HG02870 (cell line): ENCODE measurements around the gene RARB.

Experiments
- ATAC-seq: cut with Tn5 transposase; IDR thresholded peaks from one replicate; pipeline ENCODE4 v1.9.1; 2021; ENCODE audit warnings: mild to moderate bottlenecking, moderate library complexity; ENCODE audit not compliant: unreplicated experiment

RARB gene

GRCh38 chr3:25542492-25543039, 114.5 kb downstream of the RARB start:
- ATAC-seq, result no peak

DNA sequence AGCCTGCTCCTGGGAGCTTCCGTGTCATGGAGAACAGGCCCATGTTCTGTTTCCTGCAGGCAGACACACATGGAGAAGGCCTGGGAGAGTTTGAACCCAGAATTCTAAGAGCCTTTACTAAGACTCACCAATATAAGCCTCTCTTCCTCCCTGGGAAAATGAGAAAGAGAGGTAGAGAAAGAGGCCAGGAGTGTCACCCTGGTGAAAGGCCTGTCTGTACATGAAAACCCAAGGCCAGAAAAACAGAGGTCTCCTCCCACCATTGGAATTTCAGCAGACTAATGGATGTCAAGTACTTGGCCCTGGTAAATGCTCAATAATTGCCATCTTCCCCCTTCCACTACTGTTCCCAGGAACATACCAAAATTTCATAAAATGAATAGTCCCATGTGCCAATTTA, 119.0 kb downstream of the RARB start:
- ATAC-seq, result no peak

DNA sequence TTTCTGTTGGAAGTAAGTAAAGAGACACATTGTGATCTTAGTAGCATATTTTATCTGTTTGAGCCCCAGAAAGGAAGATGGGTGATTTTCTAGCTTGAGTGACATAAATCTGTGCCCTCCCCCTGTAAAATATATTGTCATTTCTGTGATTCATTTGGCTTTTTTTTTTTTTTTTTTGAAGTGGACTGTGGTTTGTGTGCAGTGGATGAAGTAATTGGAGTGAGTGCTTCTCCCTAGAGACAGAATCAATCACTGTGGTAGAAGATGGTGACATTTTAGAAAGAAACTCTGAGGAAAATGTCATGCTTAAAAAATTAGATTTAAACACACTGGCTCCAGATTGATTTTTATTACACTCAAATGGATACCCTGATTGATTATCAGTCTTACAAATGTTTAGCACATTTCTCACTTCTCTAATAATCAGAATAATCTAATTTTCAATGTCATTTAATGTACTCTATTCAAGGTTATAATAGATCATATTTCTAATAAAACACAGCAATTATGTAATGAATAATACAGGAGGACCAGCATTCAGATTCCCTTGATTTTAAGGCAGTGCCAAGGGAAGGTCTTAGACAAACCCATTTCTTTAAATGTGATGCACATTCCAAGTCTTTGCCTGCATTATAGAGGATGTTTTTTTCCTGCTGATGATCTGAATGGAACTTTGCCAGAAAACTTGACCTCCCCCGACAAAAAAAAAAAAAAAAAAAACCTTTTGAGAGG, 120.0 kb downstream of the RARB start:
- no peak for ATAC-seq

DNA sequence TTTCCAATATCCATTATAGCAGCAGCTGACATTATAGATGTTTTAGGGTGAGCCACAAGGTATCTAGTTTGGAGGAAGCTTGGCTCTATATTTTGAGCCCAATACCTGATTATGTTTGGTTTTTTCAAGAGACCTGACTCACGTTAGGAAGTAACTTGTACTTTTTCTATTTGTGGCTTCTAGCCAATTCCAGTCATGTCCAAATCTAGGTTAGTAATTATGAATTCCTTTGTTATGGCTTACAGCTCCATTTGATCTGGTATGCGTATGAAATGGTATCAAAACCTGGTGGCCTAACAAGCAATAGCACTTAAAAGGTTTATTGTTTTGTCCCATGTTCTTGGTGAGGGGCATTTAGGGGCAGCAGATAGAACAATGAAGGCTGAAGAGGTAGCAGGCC, 120.8 kb downstream of the RARB start:
- no peak for ATAC-seq

DNA sequence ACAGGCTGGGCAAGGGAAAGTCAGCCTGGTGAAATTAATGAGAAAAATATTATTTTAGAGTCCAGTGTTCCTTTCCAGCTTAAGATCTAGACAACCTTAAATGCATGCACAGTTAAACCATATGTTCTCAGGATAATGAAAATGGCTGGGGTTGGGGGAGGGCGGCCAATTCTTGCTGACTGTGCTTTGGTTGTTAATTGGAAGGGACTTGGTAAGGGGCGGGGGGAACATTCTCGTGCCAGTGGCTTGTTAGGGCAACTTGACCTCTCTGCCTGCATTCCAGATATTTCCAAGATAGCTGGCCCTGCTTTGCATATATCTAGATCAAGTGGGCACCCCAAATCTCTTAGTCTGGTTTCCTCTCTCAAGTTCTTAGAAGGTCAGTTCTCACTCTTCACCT, 124.2 kb downstream of the RARB start:
- ATAC-seq, result no peak

GRCh38 chr3:25554376-25554775, 126.3 kb downstream of the RARB start:
- no peak for ATAC-seq

GRCh38 chr3:25555695-25556437, 127.8 kb downstream of the RARB start:
- ATAC-seq, result no peak

GRCh38 chr3:25556447-25556846, 128.4 kb downstream of the RARB start:
- no peak for ATAC-seq

DNA sequence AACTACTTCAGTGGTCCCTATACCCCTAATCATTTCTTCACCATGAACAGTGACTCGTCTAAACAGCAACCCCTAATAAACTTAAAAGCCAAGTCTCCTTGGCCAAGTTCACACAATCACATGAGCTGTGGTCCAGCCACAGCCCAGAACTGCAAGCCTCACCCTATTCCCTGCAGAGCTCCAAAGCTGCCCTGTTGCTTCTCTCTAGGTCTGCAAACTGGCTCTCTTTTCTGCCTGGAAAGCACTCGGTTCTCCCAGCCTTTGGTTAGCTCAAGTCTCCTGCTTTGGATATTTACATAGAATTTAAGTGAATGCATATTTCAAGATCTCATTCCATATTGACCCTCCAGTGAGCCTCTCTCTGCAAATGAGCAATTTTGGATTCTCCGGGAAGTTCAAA, 129.6 kb downstream of the RARB start:
- no peak for ATAC-seq

DNA sequence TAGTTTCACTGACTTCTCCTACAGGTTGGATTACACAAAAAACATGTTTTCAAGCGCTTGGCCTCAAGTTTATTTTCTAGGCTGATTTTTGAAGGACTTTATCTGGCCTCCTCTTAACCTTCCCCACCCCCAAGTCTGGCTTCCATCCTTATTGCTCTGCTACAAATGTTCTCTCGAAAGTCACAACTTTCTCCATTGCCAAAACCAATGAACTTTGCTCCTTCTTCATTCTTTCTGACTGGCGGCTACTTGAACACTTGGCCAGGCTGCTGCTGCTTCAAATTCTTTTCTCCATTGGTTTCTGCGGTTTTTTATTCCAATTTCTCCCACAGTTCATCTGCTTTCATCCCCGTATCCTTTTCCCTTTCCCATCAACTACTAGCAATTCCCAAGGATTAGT, 130.1 kb downstream of the RARB start:
- no peak for ATAC-seq

DNA sequence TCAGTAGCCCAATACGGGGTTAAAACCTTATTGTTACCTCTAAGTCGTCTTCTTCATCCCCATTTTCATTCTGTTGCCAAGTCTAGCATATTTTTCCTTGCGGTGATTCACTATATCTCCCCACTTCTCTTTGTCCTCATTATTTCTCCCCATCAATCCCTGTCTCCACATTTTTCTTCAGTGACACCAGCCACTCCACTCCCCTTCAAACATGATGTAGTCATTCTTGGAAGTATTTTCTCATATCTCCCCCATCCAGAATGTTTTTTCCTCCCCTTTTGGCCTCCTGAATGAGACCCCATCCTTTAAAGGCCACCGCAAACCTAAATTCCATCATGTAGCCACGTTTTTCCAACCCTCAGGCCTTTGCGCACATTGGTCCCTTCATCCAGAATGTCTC, 130.7 kb downstream of the RARB start:
- ATAC-seq, result no peak

DNA sequence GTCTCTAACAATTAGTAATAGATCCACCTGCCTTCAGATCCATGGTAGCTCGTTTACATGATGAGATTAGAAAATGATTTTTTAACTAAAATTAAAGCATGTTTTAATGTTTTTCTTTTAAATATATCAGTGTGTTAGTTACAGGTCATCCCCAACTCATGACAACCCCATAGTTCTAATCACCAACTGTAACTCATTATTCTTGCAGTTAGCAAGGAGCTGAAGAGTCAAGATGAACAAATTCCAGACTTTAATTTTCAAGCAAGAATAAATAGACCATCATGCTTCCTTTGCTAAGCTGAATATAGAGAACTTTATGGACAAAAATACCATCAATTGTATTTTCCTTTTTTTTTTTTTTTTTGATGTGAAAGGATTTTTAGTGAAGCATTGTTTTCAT, 135.5 kb downstream of the RARB start:
- ATAC-seq, result no peak

DNA sequence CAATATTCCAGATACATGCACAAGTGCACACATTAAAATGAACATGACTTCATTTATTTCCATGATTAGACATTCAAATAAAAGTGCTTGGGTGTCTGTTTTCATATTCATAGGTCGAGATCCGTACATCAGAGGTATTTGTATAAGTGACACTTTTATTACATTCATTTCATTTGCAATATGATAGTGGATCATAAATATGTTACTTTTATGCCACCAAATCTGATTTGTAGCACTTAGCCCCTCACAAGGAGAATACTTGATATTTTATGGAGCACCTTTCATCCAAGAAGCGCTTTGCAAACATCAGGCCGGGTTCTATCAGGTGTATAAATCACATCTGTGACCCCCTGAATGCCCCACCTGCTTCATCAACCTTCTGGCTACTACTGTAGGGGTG, 136.0 kb downstream of the RARB start:
- ATAC-seq, result no peak

GRCh38 chr3:25565807-25566206, 137.7 kb downstream of the RARB start:
- no peak for ATAC-seq

DNA sequence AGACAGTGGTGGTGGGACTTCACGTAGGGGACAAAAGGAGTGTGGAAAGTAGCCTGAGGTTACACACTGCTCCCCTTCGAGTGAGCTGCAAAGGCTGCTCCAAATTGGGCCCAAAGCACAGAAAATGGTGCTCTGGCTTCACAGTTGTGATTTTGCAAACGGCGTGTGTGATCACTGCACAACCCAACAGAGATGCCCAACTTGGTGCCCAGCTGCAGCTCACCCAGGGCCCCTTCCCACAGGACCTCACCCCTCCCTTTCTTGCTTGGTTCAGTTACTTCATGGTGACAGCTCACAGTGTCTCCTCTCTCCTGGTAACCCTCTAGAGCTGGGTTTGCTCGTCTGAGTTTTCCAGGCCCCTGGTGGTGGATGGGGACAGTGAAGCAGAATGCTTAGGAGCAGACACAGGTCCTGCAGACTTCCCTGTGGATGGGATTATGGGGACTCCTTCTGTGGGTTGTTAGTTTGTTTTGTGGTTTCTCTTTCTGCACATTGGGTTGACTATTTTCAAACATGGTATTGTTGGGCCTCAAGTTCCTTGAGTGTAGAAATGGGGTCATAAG, 138.4 kb downstream of the RARB start:
- ATAC-seq, result no peak

- ATAC-seq, result no peak
Observed at GRCh38 chr3:25567388-25567787, 139.3 kb downstream of the RARB start.

DNA sequence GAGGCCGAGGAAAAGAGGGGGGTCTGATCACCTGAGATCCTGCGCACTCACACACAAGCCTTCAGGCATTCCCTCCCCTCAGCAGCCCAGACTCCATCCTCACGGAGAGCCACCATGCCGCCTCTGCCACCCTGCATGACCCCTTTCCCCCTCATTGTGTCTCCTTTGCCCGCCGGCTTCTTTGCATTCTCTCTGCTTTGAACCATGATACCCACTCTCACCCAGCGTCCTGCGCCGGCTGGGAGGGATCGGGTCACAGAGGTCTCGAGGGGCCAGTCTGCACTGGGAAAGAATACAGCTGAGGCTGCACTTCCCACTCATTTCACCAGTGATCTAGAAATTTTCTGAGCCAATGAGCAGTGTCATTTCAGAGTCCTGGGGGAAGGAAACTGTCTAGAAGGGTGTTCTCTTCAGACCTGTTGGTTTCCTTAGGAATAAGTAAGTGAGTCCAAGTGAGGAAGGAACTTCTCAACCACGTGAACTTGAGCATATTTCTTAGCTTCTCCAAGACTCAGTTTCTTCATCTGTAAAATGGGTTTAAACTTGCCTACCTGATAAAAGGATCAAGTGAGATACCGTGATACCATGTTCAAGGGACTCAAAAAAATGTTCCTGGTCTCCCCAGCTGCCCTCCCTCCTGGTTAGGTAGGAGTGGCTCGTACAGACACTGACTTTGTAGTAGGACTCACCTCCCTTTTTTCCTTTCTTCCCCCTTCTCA, 139.9 kb downstream of the RARB start:
- ATAC-seq, result no peak

GRCh38 chr3:25568525-25569078, 140.5 kb downstream of the RARB start:
- no peak for ATAC-seq

GRCh38 chr3:25571285-25571684, 143.2 kb downstream of the RARB start:
- ATAC-seq, result no peak

DNA sequence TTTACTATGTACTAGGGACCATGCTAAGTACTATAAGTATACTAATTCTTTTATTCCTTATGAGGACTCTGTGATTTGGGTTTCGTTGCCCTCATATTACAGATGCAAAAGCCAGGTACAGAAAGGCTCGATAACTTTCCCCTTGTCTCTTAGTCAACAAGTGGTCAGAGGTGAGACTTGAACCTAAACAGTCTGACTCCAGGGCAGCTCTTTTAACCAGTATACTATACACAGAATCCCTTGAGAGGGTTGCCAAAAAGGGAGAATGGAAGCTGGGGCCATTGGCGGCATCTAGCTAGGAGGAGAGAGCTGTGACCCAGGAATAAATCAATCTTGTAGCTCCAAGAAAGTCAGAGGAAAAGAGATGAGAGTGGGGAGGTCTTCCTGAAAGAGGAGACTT, 144.3 kb downstream of the RARB start:
- no peak for ATAC-seq

DNA sequence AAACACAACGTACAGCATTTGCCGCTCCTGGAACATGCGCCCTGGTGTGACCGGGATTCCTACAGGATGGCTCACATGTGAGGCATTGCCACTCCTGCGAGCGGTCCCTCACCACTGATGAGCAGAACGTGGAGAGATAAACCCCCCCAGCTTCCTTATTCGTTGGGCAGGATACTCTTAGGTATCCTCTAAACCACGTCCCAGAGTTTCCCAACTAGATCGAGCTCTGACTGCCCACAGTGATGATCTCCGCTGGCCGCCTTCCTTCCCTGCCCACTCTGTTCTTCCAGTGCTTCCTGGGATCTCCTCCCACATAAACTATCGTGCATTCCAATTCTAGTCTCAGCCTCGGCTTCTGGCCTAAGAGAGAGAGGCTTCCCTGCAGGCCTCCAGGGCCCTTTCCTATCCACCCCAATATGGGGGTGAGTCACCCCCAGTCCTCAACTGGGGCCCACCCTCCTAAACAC, 144.9 kb downstream of the RARB start:
- no peak for ATAC-seq
